Suprapubic skin (tissue), 3 donors: ENCODE measurements around the gene SYNDIG1.

Experiments
- POLR2AphosphoS5 ChIP-seq, 3 donors: sonication (generic); formaldehyde crosslinking; IDR thresholded peaks; one replicate each; pipeline ENCODE4 v1.6.1; 2017; ENCODE audit warnings: antibody characterized with exemption in 3 of 3
- TF ChIP-seq, protein P1 (sequence below), 2 donors: fragments of 200-600 bp in 1 of 2; fragments of 450-650 bp in 1 of 2; sonication (generic) in 1 of 2; IDR thresholded peaks; one replicate each; pipeline ENCODE4 v1.5.1; 2016 to 2019; ENCODE audit warnings: antibody characterized with exemption in 2 of 2, mild to moderate bottlenecking in 1 of 2, moderate library complexity in 1 of 2

DNA sequence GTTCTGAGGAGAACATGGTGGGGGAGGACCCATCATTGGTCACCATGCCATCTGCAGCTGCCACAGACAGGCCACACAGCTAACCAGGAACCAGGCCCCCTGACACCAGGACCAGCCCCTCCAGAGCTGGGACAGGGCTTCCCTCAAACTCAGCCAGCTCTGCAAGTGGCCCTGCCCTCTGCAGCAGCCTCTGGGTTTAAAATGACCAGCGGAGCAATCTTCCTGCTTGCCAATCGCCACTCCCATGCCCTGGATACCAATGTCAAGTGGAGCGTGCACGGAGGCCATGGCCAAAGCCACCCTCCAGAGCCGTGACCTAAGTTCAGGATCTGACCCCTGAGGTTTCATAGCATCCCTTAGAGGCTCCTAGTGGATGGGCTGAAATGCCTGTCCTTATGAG is 199.4 kb downstream of the SYNDIG1 start:
- TF ChIP-seq POLR2AphosphoS5 (IDR thresholded peaks at IDR 0.05): no peak
- TF ChIP-seq, protein P1, sequence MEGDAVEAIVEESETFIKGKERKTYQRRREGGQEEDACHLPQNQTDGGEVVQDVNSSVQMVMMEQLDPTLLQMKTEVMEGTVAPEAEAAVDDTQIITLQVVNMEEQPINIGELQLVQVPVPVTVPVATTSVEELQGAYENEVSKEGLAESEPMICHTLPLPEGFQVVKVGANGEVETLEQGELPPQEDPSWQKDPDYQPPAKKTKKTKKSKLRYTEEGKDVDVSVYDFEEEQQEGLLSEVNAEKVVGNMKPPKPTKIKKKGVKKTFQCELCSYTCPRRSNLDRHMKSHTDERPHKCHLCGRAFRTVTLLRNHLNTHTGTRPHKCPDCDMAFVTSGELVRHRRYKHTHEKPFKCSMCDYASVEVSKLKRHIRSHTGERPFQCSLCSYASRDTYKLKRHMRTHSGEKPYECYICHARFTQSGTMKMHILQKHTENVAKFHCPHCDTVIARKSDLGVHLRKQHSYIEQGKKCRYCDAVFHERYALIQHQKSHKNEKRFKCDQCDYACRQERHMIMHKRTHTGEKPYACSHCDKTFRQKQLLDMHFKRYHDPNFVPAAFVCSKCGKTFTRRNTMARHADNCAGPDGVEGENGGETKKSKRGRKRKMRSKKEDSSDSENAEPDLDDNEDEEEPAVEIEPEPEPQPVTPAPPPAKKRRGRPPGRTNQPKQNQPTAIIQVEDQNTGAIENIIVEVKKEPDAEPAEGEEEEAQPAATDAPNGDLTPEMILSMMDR (IDR thresholded peaks at IDR 0.05): no peak
